ENCODE measurements around the gene BCR.
A peak's percentile ranks its signal among the peaks of the same experiment; 100 is the strongest.

Gene BCR

DNA sequence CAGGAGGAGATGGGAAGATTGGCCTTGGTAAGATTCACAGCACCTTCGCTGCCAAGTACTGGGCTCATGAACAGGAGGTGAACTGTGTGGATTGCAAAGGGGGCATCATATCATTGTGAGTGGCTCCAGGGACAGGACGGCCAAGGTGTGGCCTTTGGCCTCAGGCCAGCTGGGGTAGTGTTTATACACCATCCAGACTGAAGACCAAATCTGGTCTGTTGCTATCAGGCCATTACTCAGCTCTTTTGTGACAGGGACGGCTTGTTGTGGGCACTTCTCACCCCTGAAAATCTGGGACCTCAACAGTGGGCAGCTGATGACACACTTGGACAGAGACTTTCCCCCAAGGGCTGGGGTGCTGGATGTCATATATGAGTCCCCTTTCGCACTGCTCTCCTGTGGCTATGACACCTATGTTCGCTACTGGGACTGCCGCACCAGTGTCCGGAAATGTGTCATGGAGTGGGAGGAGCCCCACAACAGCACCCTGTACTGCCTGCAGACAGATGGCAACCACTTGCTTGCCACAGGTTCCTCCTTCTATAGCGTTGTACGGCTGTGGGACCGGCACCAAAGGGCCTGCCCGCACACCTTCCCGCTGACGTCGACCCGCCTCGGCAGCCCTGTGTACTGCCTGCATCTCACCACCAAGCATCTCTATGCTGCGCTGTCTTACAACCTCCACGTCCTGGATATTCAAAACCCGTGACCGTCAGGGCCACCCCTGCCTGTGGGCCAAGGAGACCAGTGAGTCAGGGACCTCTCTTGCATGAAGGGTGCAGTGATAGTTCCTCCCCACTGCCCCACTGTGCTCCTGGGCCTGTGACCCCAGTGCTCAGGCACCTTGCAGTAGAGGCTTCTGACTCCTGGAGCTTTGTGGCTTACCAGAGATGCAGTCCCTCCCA, 83.6 kb downstream of the BCR start:
- no peak for DNase-seq

DNA sequence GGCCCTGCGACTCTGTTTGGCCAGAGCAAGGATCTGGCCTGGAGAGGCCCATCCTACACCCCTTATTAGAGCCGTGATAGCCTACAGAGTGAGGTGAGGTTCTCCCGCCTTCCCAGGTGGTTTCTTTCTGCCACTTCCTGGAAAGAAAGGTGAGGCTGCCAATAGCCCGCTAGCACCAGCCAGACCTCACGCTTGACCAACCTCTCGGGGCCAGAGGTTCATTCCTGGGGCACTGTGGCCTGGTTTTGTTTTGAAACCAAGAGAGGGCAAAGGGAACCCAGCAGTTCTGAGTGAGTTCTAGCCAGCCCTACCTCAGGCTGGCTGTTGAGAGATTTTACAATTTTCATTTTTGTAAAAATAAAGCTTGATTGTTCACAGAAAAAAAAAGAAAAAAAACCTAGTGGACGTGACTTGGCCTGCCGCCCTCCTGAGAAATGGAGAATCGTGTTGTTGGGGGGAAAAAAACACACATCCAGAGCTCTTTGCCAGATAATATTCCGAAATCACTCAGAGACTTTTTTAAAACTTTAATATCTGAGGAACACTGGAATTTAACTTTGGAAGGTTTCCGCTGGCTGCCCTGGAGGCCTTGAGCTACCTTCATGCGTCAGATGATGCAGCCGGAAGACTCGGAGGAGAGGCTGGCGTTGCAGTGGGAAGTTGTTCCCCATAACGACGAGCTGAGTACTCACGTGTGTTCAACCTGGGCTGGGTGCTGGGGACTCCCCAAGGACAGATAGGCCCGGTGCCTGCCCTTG, 84.5 kb downstream of the BCR start:
- no peak for DNase-seq

DNA sequence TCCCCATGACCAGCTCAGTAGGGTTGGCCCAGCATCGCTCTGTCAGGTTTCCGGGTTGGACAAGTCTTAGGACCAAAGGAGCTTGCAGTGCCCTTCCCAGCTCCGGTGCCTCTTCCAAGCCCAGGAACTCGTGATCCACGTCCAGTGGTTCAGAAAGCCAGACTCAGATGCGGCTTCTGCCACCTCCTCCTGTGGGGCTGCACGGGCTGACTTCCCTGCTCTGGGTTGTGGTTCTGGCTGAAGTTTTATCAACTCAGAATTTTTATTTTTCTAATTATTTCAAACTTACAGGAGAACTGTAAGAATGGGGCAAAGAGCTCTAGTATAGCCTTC, 85.0 kb downstream of the BCR start:
- DNase-seq, result no peak

- no peak for DNase-seq
Measured at GRCh38 chr22:23266780-23267179, 86.5 kb downstream of the BCR start.

- no peak for DNase-seq
Measured at GRCh38 chr22:23267226-23268043, 87.1 kb downstream of the BCR start.

DNA sequence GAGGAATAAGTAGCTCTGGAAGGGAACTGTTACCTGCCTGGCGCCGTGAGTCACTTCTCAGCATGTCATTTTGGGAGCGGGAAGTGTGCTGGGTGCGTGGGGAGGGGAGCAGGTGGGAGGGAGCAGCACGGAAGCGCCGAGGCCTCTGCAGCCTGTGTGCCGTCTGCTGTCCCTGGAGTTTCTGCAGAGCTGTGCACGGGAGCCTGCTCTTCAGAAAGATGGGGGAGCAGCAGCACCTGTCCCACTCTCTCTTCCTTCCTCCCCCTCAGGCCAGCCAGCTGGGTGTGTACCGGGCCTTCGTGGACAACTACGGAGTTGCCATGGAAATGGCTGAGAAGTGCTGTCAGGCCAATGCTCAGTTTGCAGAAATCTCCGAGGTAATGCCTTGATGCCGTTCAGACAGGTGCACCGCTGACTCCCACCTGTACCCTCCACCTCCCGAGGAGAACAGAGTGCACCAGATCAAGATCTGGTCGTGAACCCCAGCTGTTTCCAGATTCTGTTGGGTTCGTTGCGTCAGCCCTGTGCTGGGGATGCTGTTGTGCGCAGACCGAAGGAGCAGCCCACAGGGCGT, 87.9 kb downstream of the BCR start:
- DNase-seq, result no peak

- DNase-seq, result no peak
Measured at GRCh38 chr22:23268877-23269276, 88.6 kb downstream of the BCR start.

DNA sequence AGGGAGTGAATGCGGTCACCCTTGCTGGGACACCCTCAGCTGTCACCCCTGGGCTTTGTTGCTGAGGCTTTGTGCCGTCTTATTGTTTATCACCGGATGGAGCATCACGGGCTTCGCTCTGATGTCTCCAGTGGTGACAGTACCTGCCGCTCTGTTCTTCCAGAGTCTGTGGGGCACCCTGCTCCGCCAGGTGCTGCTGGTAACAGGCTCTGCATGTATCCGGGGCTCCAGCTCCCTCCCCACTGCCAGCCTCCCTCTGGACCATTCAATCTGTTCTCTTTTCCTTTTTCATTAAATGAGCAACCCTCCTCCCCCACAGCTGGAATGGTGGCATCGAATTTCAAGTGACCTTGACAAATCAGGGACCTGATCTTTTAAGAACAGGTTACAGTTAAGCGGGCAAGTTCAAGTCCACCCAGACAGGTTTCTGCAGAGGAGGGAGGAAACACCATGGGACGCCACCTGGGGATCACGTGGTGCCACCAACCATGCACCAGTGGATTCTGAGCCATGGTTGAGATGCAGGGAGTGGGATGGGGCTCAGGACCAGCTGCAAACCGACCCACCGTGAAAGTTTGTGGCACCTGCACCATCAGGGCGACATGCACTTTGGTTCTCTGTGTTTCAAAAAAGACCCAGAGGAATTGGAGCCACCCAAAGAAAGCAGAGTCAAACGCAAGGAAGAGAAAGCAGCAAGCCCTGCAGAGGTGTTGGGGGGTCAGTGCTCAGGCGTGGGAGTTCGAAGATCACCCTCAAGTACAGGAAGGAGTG, 89.3 kb downstream of the BCR start:
- DNase-seq, result peak in 1 of 2 experiments; percentile 23

GRCh38 chr22:23270212-23270733, 90.0 kb downstream of the BCR start:
- peak in 1 of 2 experiments; percentile 13 for DNase-seq

DNA sequence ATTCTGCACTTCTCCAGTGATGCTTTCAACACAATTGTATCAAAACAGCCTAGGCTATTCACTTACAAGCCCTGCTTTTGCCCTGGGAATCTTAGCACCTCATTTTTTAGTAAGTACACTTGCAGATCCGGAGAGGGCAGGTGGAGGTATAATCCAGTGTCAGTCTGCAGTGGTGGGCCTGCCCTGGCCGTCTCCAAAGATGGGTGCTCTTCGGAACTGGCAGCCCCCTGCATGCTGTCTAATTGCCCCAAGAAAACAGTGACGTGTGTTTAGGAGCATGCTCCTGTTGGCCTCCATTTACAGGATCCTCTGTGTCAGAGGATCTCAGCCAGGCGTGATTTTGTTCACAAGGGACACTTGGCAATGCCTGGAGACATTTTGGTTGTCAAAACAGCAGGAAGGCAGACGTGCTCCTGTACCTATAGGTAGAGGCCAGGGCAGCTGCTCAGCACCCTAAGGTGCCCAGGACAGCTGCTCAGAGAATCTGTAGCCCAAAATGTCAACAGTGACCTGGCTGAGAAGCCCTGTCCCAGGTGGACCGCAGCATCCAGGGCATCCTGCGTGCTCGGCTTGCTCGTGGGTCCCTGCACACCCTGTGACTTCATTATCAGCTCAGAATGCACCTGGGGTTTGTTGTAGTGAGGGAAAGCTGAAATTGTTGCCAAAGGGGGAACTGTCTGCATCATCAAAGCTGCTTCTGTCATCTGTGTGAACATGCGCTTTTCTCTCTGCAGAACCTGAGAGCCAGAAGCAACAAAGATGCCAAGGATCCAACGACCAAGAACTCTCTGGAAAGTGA, 90.7 kb downstream of the BCR start:
- no peak for DNase-seq

GRCh38 chr22:23271597-23271908, 91.2 kb downstream of the BCR start:
- no peak for DNase-seq

DNA sequence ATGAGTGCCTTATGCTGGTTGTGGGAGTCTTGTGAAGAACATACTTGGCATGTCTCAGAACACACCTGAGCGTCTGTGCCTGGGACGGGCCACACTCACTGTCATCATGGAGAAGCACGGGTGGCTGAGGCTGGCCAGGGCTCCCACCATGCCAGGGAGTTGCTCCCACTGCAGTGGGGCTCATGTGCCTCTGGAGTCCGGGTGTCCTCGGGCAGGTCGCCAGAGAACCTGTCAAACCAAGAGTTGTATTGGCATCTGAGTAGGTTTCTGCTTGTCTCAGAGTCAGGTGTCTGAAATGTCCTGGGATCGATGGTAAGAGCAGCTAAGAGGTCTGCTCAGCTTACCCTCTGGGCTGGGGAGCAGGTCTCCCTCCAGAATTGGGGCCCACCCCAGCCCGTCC, 92.1 kb downstream of the BCR start:
- no peak for DNase-seq

- DNase-seq, result no peak
Measured at GRCh38 chr22:23272834-23273233, 92.5 kb downstream of the BCR start.

- no peak for DNase-seq
Measured at GRCh38 chr22:23273445-23274145, 93.3 kb downstream of the BCR start.

- no peak for DNase-seq
Measured at GRCh38 chr22:23274146-23274526, 93.8 kb downstream of the BCR start.

DNA sequence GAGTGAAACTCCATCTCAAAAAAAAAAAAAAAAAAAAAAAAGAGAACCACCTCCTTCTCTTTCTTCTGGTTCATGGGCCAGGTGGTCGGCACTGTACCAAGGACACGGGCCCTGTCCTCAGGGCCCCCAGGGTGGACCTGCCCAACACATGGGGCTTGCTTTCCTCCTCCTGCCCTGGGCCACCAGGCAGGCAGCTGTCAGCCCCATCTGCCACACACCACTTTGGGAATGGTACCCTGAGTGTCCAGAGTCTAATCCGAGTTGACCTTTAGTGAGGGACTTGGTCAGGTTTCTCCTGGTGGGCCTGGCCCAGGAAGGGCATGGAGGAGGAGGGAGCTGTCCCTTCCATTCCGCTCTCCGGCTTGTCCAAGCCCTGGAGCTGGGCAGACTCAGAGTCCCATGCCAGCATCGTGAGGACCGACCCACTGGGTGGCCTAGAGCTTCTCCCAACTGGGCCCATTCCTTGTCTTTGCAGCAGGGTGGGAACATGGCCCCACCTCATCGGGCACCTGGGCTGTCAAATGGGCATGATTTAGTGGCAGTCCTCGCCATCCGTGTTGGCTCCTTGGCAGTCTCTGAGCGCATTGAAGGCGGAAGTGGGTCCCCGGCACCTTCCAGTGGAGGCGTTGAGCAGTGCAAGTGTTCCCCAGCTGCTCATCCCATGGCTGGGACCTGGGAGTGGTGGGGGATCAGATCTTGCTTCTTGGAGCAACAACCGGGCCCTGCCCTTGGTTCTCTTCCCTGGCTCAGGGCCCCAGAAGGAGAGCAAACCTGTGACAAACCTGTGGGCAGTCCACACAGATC, 94.8 kb downstream of the BCR start:
- DNase-seq, result no peak

- DNase-seq, result no peak
Measured at GRCh38 chr22:23275751-23276150, 95.4 kb downstream of the BCR start.

DNA sequence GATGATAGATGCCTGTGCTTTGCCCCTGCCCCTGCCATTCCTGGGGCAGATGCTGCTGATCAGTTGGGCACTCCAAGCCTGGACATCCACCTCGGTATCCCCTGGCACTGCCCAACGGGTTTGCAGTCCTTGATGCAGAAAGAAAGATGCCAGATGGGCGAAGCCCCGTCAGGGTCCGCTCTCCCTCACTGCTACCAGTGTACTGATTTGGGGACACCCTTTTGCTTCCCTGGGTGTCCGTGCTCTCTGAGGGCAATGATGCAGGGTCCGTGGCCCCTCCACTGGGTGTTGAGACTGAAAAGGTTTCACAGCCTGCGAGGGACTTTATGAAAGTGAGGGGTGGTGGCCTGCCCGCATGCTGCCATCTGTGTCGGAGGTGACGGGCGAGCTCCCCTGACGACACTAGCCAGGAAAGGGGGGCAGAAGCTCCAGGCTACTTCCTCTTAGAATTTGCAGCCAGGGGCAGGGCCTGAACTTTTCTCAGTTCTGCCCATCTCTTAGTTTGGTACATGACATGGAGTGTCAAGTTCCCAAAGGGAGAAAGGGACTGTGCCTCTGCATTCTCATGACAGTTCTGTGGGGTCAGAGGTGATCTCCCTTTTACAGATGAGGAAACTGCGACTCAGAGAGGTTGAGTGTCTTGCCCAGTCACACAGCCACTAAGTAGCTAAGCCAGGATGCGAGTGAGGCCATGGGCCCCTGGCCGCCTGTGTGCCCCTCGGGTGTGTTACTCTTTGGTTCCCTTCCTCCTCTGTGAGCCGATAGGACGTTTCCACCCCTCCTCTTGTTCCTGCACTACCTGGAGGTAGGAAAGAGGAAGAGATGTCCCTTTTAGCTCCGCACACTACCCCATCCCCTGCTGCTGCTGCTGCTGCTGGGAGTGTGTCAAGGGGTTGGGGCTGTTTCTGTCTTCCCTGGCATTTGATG, 96.6 kb downstream of the BCR start:
- DNase-seq, result no peak

Measured in NCI-H524 (cell line).